Right lobe of liver (tissue), 6 donors: ENCODE measurements around the gene SF3A1. TPM values are rescaled to one million over a fixed set of nuclear protein-coding genes. Genes with fewer than 3 reads are reported as not detected.

Experiments used
- ATAC-seq, 4 donors: fragments of 200-7000 bp; cut with Tn5 transposase; one replicate each; pipeline ENCODE4 v1.9.1; 2020; ENCODE audit warnings: mild to moderate bottlenecking in 4 of 4, moderate library complexity in 4 of 4
- DNase-seq, 3 donors: peaks; one replicate each; pipeline ENCODE4 v3.0.0-alpha.2; 2020
- H3K27ac ChIP-seq, 3 donors: fragments of 200-600 bp; one replicate each; pipeline ENCODE4 v1.8.0; 2022
- H3K27me3 ChIP-seq, 2 donors: fragments of 200-600 bp; one replicate each; pipeline ENCODE4 v1.8.0; 2022
- H3K36me3 ChIP-seq, 4 donors: fragments of 200-600 bp; sonication (generic) in 1 of 4; one replicate each; pipeline versions ENCODE4 v1.5.1 to v1.8.0; 2017 to 2022; ENCODE audit warnings: control low read depth in 1 of 4
- H3K4me1 ChIP-seq, 4 donors: fragments of 200-600 bp; sonication (generic) in 1 of 4; one replicate each; pipeline versions ENCODE4 v1.5.1 to v1.8.0; 2017 to 2022; ENCODE audit warnings: control low read depth in 1 of 4
- H3K4me3 ChIP-seq, 3 donors: fragments of 200-600 bp; one replicate each; pipeline ENCODE4 v1.8.0; 2022
- H3K9me3 ChIP-seq, 4 donors: fragments of 200-600 bp; sonication (generic) in 1 of 4; one replicate each; pipeline versions ENCODE4 v1.5.1 to v1.8.0; 2017 to 2022; ENCODE audit warnings: control low read depth in 1 of 4
- CTCF ChIP-seq, 4 donors: fragments of 200-600 bp in 3 of 4; fragments of 450-650 bp in 1 of 4; IDR thresholded peaks; one replicate each; pipeline versions ENCODE4 v1.5.1 to v1.8.0; 2016 to 2022; ENCODE audit warnings: antibody characterized with exemption in 4 of 4, mild to moderate bottlenecking in 2 of 4
- POLR2A ChIP-seq: fragments of 450-650 bp; IDR thresholded peaks from one replicate; pipeline ENCODE4 v1.6.1; 2017; ENCODE audit warnings: antibody characterized with exemption, mild to moderate bottlenecking
- WGBS: methylation state at CpG from one replicate; pipeline ENCODE4 v1.1.6; 2018; ENCODE audit warnings: low coverage, low lambda C conversion rate; ENCODE audit not compliant: insufficient coverage; ENCODE audit errors: missing lambda C conversion rate; 5-methylcytosine and 5-hydroxymethylcytosine counted together
- intact Hi-C, 2 donors: fragments of 100-400 bp; cut with DNase I; formaldehyde crosslinking; loops; one replicate each; pipeline versions ENCODE4 v1.11.2 to v1.14.1; 2022
- total RNA-seq, 6 experiments: library from RNA; depleted of rRNA in 2 of 6; stranded (reverse); fragments of >200 nt in 2 of 6; fragmentation: NEBNext Ultra II Directional in 3 of 6; extraction: Animal tissue kit (Norgen Biotek cat#: 25700) in 3 of 6; gene quantifications; one replicate each; pipeline versions ENCODE4 v1.1.0 to v1.2.4, GENCODE V29; 2016 to 2023
- donor health status: DM: no; HTN: yes; CAD: no.
- donor health status: DM: no; HTN: no; CAD: no.
- donor health status: DM: no; HTN: no; CAD: no.
- donor health status: DM: no; HTN: yes; CAD: no.
- donor health status: DM: no; HTN: yes; CAD: no.

SF3A1 gene
- total RNA-seq, 6 experiments from 2014 or later = 42.6 to 72.8 (median 66.5) TPM

GRCh38 chr22:30289141-30289979 lies 67.3 kb downstream of the SF3A1 start, which contains the start of gene CASTOR1:
CASTOR1 (minus strand) TSS chr22:30289505; CDS start chr22:30289497, 8 bp downstream.
- ATAC-seq (peak; percentile 82 to 89 (median 86)), DNase-seq (peak; percentile 99 to 100 (median 99))
- H3K9me3 ChIP-seq = no peaks in the 10 kb centered on the region
- H3K36me3 ChIP-seq = peaks cover 0 to 34% (median 9%) of the 10 kb centered on the region in 4 donors
- TF ChIP-seq POLR2A = peak; percentile 77
- no peak for TF ChIP-seq CTCF (IDR thresholded peaks at IDR 0.05)
- H3K4me1 ChIP-seq = peaks cover 0 to 35% (median 19%) of the 10 kb centered on the region in 4 donors
- H3K27ac ChIP-seq = peak within 1 kb of the TSS; percentile 65 to 75 (median 68)
- H3K4me3 ChIP-seq = peak within 1 kb of the TSS; percentile 61 to 84 (median 74)
- intact Hi-C loops = no loop called here
- 2% methylated on average over 10 of the region's 85 CpGs for WGBS
- no peaks in the 10 kb centered on the region for H3K27me3 ChIP-seq

GRCh38 chr22:30288419-30289140 lies 68.1 kb downstream of the SF3A1 start:
- WGBS = 18% methylated on average over 14 of the region's 27 CpGs
- no peaks in the 10 kb centered on the region for H3K27me3 ChIP-seq
- ATAC-seq = no peak
- peaks cover 0 to 35% (median 19%) of the 10 kb centered on the region in 4 donors for H3K4me1 ChIP-seq
- H3K9me3 ChIP-seq = no peaks in the 10 kb centered on the region
- peak overlapping the region; percentile 61 to 84 (median 74) for H3K4me3 ChIP-seq
- TF ChIP-seq POLR2A (no peak), CTCF (IDR thresholded peaks at IDR 0.05) (no peak)
- peaks cover 0 to 28% (median 9%) of the 10 kb centered on the region in 4 donors for H3K36me3 ChIP-seq
- intact Hi-C loops = no loop called here
- H3K27ac ChIP-seq = peak overlapping the region; percentile 50 to 65 (median 65)
- DNase-seq = peak in 1 of 3 donors; percentile 57

DNA sequence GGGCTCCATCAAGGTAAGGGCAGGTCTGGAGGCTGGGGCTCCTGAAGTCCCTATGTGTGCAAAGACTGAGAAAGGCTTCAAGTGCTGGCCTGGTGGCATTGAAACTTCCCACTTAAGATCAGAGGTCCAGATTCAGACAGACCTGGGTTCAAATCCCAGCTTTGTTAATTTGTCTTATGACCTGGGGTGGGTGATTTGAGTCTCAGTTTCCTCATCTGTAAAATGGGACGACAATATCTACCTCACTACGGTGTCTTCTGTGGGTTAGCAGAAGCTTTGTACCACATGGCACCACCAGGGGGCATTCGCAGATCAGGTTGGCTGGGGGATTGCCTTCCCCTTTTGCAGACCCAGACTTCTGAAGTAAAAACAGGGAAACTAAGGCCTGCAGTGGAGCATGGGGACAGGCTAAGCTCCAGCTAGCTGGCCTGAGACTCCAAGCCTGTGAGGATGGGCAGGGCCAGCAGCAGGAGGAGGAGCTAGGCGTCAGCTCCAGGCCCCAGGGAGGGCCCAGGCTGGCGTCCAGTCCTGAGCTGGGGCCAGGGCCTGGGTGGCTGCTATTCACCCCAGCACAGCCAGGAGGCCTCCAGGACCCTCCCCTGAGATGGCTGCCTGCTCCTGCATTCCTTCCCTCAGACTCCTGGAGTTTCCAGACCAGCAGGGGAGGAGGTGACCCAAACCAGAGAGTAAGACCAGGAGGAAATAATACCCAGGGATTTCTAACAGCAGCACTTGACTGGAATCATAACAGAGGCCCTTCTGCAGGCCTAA lies 68.9 kb downstream of the SF3A1 start:
- Histone ChIP-seq H3K36me3 (peaks cover 0 to 22% (median 8%) of the 10 kb centered on the region in 4 donors), H3K27ac (peak overlapping the region in 2 of 3 donors; percentile 50 to 65), H3K4me3 (peak overlapping the region; percentile 61 to 84 (median 74)), H3K9me3 (no peaks in the 10 kb centered on the region), H3K4me1 (peaks cover 0 to 35% (median 19%) of the 10 kb centered on the region in 4 donors), H3K27me3 (no peaks in the 10 kb centered on the region)
- TF ChIP-seq CTCF (IDR thresholded peaks at IDR 0.05) (peak; percentile 70 to 81 (median 71)), POLR2A (peak; percentile 15)
- intact Hi-C loops = no loop called here
- peak; percentile 87 to 91 (median 91) for DNase-seq
- WGBS = 0% methylated on average over 4 of the region's 5 CpGs
- peak; percentile 70 to 78 (median 72) for ATAC-seq
